Nephron progenitor cell (in vitro differentiated cells): ENCODE data around the gene KIAA1958.
A peak's percentile ranks its signal among the peaks of the same experiment; 100 is the strongest.

Source experiments
- DNase-seq: peaks from one replicate; pipeline ENCODE4 v3.0.0; 2021
- H3K27ac Mint-ChIP-seq: 2 replicates; pipeline ENCODE4 v1.8.0; 2021; ENCODE audit warnings: mild to moderate bottlenecking, moderate library complexity, mixed read lengths
- H3K27me3 Mint-ChIP-seq: 2 replicates; pipeline ENCODE4 v1.8.0; 2021; ENCODE audit warnings: mild to moderate bottlenecking, low read depth, mixed read lengths; ENCODE audit not compliant: poor library complexity
- H3K36me3 Mint-ChIP-seq: 2 replicates; pipeline ENCODE4 v1.8.0; 2021; ENCODE audit warnings: low read depth, mixed read lengths
- H3K4me1 Mint-ChIP-seq: 2 replicates; pipeline ENCODE4 v1.8.0; 2021; ENCODE audit warnings: mixed read lengths
- H3K4me3 Mint-ChIP-seq: 2 replicates; pipeline ENCODE4 v1.8.0; 2021; ENCODE audit warnings: mild to moderate bottlenecking, moderate library complexity, mixed read lengths
- H3K9me3 Mint-ChIP-seq: 2 replicates; pipeline ENCODE4 v1.8.0; 2021; ENCODE audit warnings: mild to moderate bottlenecking, moderate library complexity, mixed read lengths
- CTCF ChIP-seq: fragments of 200-600 bp; sonication (generic); IDR thresholded peaks from 2 replicates; pipeline ENCODE4 v1.5.0; 2021; ENCODE audit warnings: antibody characterized with exemption

KIAA1958 gene

GRCh38 chr9:112532427-112532826 lies 45.8 kb downstream of the KIAA1958 start:
- TF ChIP-seq CTCF = no peak
- H3K36me3 Mint-ChIP-seq = peaks cover 50% of the 10 kb centered on the region
- peaks cover 7% of the 10 kb centered on the region for H3K4me1 Mint-ChIP-seq
- DNase-seq = no peak
- H3K27ac Mint-ChIP-seq = no peak overlapping the region
- H3K27me3 Mint-ChIP-seq = peaks cover 2% of the 10 kb centered on the region
- peaks cover 3% of the 10 kb centered on the region for H3K9me3 Mint-ChIP-seq
- H3K4me3 Mint-ChIP-seq = no peak overlapping the region

GRCh38 chr9:112533660-112534059 lies 47.0 kb downstream of the KIAA1958 start:
- Mint-ChIP-seq H3K9me3 (peaks cover 3% of the 10 kb centered on the region), H3K4me1 (no peaks in the 10 kb centered on the region), H3K4me3 (no peak overlapping the region), H3K36me3 (peaks cover 55% of the 10 kb centered on the region), H3K27ac (no peak overlapping the region), H3K27me3 (no peaks in the 10 kb centered on the region)
- no peak for TF ChIP-seq CTCF
- no peak for DNase-seq

GRCh38 chr9:112535301-112535700 lies 48.7 kb downstream of the KIAA1958 start:
- Mint-ChIP-seq H3K36me3 (peaks cover 60% of the 10 kb centered on the region), H3K4me3 (no peak overlapping the region), H3K27me3 (no peaks in the 10 kb centered on the region), H3K9me3 (peaks cover 3% of the 10 kb centered on the region), H3K4me1 (no peaks in the 10 kb centered on the region), H3K27ac (no peak overlapping the region)
- no peak for TF ChIP-seq CTCF
- DNase-seq = no peak

GRCh38 chr9:112535811-112536210 lies 49.2 kb downstream of the KIAA1958 start:
- DNase-seq = no peak
- Mint-ChIP-seq H3K27ac (peak overlapping the region; percentile 80), H3K27me3 (no peaks in the 10 kb centered on the region), H3K9me3 (peaks cover 3% of the 10 kb centered on the region), H3K36me3 (peaks cover 62% of the 10 kb centered on the region), H3K4me3 (no peak overlapping the region), H3K4me1 (peaks cover 1% of the 10 kb centered on the region)
- TF ChIP-seq CTCF = no peak

- Mint-ChIP-seq H3K36me3 (peaks cover 60% of the 10 kb centered on the region), H3K4me1 (peaks cover 7% of the 10 kb centered on the region), H3K27me3 (no peaks in the 10 kb centered on the region), H3K27ac (peak overlapping the region; percentile 10), H3K9me3 (peaks cover 3% of the 10 kb centered on the region), H3K4me3 (no peak overlapping the region)
- TF ChIP-seq CTCF = no peak
- DNase-seq = no peak
Observed at GRCh38 chr9:112537561-112537960, 50.9 kb downstream of the KIAA1958 start.

- Mint-ChIP-seq H3K27me3 (no peaks in the 10 kb centered on the region), H3K4me3 (no peak overlapping the region), H3K27ac (no peak overlapping the region), H3K36me3 (peaks cover 47% of the 10 kb centered on the region), H3K9me3 (peaks cover 2% of the 10 kb centered on the region), H3K4me1 (peaks cover 18% of the 10 kb centered on the region)
- no peak for DNase-seq
- TF ChIP-seq CTCF = no peak
Observed at GRCh38 chr9:112540800-112541199, 54.2 kb downstream of the KIAA1958 start.
